ENCODE data around the gene SPNS2.

Gene SPNS2

GRCh38 chr17:4558347-4558971 is 59.8 kb downstream of the SPNS2 start:
- no peaks in the 10 kb centered on the region for H3K9me3 Mint-ChIP-seq
- peaks cover 0 to 14% of the 10 kb centered on the region in 2 donors for H3K36me3 Mint-ChIP-seq
- no peak overlapping the region for H3K4me3 Mint-ChIP-seq
- H3K27ac Mint-ChIP-seq = peak overlapping the region; percentile 39
- DNase-seq (no peak), ATAC-seq (replicated peaks) (no peak)
- no peaks in the 10 kb centered on the region for H3K27me3 Mint-ChIP-seq
- H3K4me1 Mint-ChIP-seq = peaks cover 35 to 47% of the 10 kb centered on the region in 2 donors

- Mint-ChIP-seq H3K36me3 (peaks cover 0 to 9% of the 10 kb centered on the region in 2 donors), H3K9me3 (no peaks in the 10 kb centered on the region), H3K27ac (no peak overlapping the region), H3K4me1 (peaks cover 29 to 42% of the 10 kb centered on the region in 2 donors), H3K4me3 (no peak overlapping the region), H3K27me3 (no peaks in the 10 kb centered on the region)
- no peak for ATAC-seq (replicated peaks)
- no peak for DNase-seq
Observed at GRCh38 chr17:4559139-4559791, 60.6 kb downstream of the SPNS2 start.

GRCh38 chr17:4559966-4560365 is 61.3 kb downstream of the SPNS2 start:
- Mint-ChIP-seq H3K4me1 (peaks cover 24 to 35% of the 10 kb centered on the region in 2 donors), H3K36me3 (peaks cover 0 to 3% of the 10 kb centered on the region in 2 donors), H3K27ac (no peak overlapping the region), H3K9me3 (no peaks in the 10 kb centered on the region), H3K4me3 (no peak overlapping the region), H3K27me3 (no peaks in the 10 kb centered on the region)
- ATAC-seq (replicated peaks) (no peak), DNase-seq (no peak)

- Mint-ChIP-seq H3K36me3 (no peaks in the 10 kb centered on the region), H3K4me1 (peaks cover 24 to 33% of the 10 kb centered on the region in 2 donors), H3K9me3 (no peaks in the 10 kb centered on the region), H3K4me3 (no peak within 1 kb of the TSS), H3K27me3 (no peaks in the 10 kb centered on the region), H3K27ac (no peak within 1 kb of the TSS)
- DNase-seq = no peak
- no peak for ATAC-seq (replicated peaks)
Observed at GRCh38 chr17:4560421-4560820, 61.7 kb downstream of the SPNS2 start, which contains the start of gene GGT6. GGT6 (minus strand) TSS chr17:4560577; CDS start chr17:4560521, 56 bp downstream.

GRCh38 chr17:4560837-4561256 is 62.2 kb downstream of the SPNS2 start:
- peaks cover 22 to 34% of the 10 kb centered on the region in 2 donors for H3K4me1 Mint-ChIP-seq
- no peaks in the 10 kb centered on the region for H3K36me3 Mint-ChIP-seq
- H3K9me3 Mint-ChIP-seq = no peaks in the 10 kb centered on the region
- no peak overlapping the region for H3K4me3 Mint-ChIP-seq
- DNase-seq = no peak
- ATAC-seq (replicated peaks) = no peak
- no peaks in the 10 kb centered on the region for H3K27me3 Mint-ChIP-seq
- H3K27ac Mint-ChIP-seq = no peak overlapping the region

GRCh38 chr17:4562015-4562969 is 63.6 kb downstream of the SPNS2 start:
- Mint-ChIP-seq H3K27me3 (no peaks in the 10 kb centered on the region), H3K27ac (peak overlapping the region; percentile 4), H3K36me3 (no peaks in the 10 kb centered on the region), H3K4me1 (peaks cover 21 to 32% of the 10 kb centered on the region in 2 donors), H3K4me3 (no peak overlapping the region), H3K9me3 (no peaks in the 10 kb centered on the region)
- peak; percentile 12 to 31 for ATAC-seq (replicated peaks)
- DNase-seq = no peak

GRCh38 chr17:4565209-4566141 is 66.8 kb downstream of the SPNS2 start:
- peak; percentile 70 to 73 for ATAC-seq (replicated peaks)
- peak overlapping the region in 1 of 2 donors; percentile 63 for H3K4me3 Mint-ChIP-seq

GRCh38 chr17:4566785-4567184 is 68.1 kb downstream of the SPNS2 start:
- no peak overlapping the region for H3K27ac Mint-ChIP-seq
- no peak overlapping the region for H3K4me3 Mint-ChIP-seq
- no peaks in the 10 kb centered on the region for H3K36me3 Mint-ChIP-seq
- H3K9me3 Mint-ChIP-seq = no peaks in the 10 kb centered on the region
- no peak for DNase-seq
- peak; percentile 75 to 78 for ATAC-seq (replicated peaks)
- H3K27me3 Mint-ChIP-seq = peaks cover 7 to 9% of the 10 kb centered on the region in 2 donors
- H3K4me1 Mint-ChIP-seq = peaks cover 19 to 30% of the 10 kb centered on the region in 2 donors

More at GRCh38 chr17:4565209-4566141, 66.8 kb downstream of the SPNS2 start:
- H3K27ac Mint-ChIP-seq = no peak overlapping the region
- no peaks in the 10 kb centered on the region for H3K36me3 Mint-ChIP-seq
- no peak for DNase-seq
- peaks cover 21 to 32% of the 10 kb centered on the region in 2 donors for H3K4me1 Mint-ChIP-seq
- no peaks in the 10 kb centered on the region for H3K9me3 Mint-ChIP-seq
- no peaks in the 10 kb centered on the region for H3K27me3 Mint-ChIP-seq

- Mint-ChIP-seq H3K27me3 (peaks cover 11 to 15% of the 10 kb centered on the region in 2 donors), H3K9me3 (no peaks in the 10 kb centered on the region), H3K36me3 (no peaks in the 10 kb centered on the region), H3K4me3 (no peak overlapping the region), H3K4me1 (peaks cover 17 to 20% of the 10 kb centered on the region in 2 donors), H3K27ac (no peak overlapping the region)
- ATAC-seq (replicated peaks) = no peak
- no peak for DNase-seq
Observed at GRCh38 chr17:4569591-4569990, 70.9 kb downstream of the SPNS2 start.

- Mint-ChIP-seq H3K36me3 (no peaks in the 10 kb centered on the region), H3K27ac (no peak overlapping the region), H3K27me3 (peaks cover 16 to 31% of the 10 kb centered on the region in 2 donors), H3K4me3 (no peak overlapping the region), H3K9me3 (no peaks in the 10 kb centered on the region), H3K4me1 (peaks cover 10 to 12% of the 10 kb centered on the region in 2 donors)
- DNase-seq = no peak
- no peak for ATAC-seq (replicated peaks)
Observed at GRCh38 chr17:4572131-4572530, 73.5 kb downstream of the SPNS2 start.

GRCh38 chr17:4573115-4573514 is 74.4 kb downstream of the SPNS2 start:
- Mint-ChIP-seq H3K27ac (no peak overlapping the region), H3K36me3 (no peaks in the 10 kb centered on the region), H3K4me1 (peaks cover 10 to 12% of the 10 kb centered on the region in 2 donors), H3K27me3 (peaks cover 16 to 31% of the 10 kb centered on the region in 2 donors), H3K4me3 (no peak overlapping the region), H3K9me3 (no peaks in the 10 kb centered on the region)
- DNase-seq (no peak), ATAC-seq (replicated peaks) (no peak)

- H3K9me3 Mint-ChIP-seq = no peaks in the 10 kb centered on the region
- no peaks in the 10 kb centered on the region for H3K36me3 Mint-ChIP-seq
- DNase-seq (peak; percentile 59), ATAC-seq (replicated peaks) (peak; percentile 99 to 100)
- peaks cover 10 to 12% of the 10 kb centered on the region in 2 donors for H3K4me1 Mint-ChIP-seq
- peaks cover 16 to 31% of the 10 kb centered on the region in 2 donors for H3K27me3 Mint-ChIP-seq
- no peak overlapping the region for H3K4me3 Mint-ChIP-seq
- no peak overlapping the region for H3K27ac Mint-ChIP-seq
Observed at GRCh38 chr17:4573669-4574068, 75.0 kb downstream of the SPNS2 start.

- Mint-ChIP-seq H3K4me1 (peaks cover 10 to 12% of the 10 kb centered on the region in 2 donors), H3K9me3 (no peaks in the 10 kb centered on the region), H3K27me3 (peaks cover 17 to 31% of the 10 kb centered on the region in 2 donors), H3K4me3 (no peak overlapping the region), H3K27ac (no peak overlapping the region), H3K36me3 (no peaks in the 10 kb centered on the region)
- no peak for ATAC-seq (replicated peaks)
- DNase-seq = no peak
Observed at GRCh38 chr17:4574448-4575045, 75.9 kb downstream of the SPNS2 start.

Measured in stimulated activated naive B cell treated with anti-CD40 and anti-IgM and Interleukin-4, amounts not matched to agents 10 μg/mL and 1 μg/mL and 100 μg/mL, for 72 hours (primary cell).